SK-N-SH treated with all-trans-retinoic acid at 6 μM for 48 hours (cell line): ENCODE results near the gene CNNM2.

Source experiments
- BACH2 ChIP-seq: fragments of 250-450 bp; sonication (Bioruptor Pico); IDR thresholded peaks from 2 replicates; pipeline ENCODE4 v1.9.0; 2021; ENCODE audit warnings: mild to moderate bottlenecking, borderline replicate concordance
- CREB5 ChIP-seq: fragments of 250-450 bp; sonication (Bioruptor Pico); IDR thresholded peaks from 2 replicates; pipeline ENCODE4 v1.5.1; 2020; ENCODE audit warnings: low read depth, mild to moderate bottlenecking, moderate library complexity
- CSDC2 ChIP-seq: fragments of 250-450 bp; sonication (Bioruptor Pico); IDR thresholded peaks from 2 replicates; pipeline ENCODE4 v1.5.0; 2020; ENCODE audit warnings: mild to moderate bottlenecking, moderate library complexity
- ESRRG ChIP-seq: fragments of 250-450 bp; sonication (Bioruptor Pico); IDR thresholded peaks from 2 replicates; pipeline ENCODE4 v1.6.1; 2021; ENCODE audit warnings: mild to moderate bottlenecking
- ISL1 ChIP-seq: fragments of 250-450 bp; sonication (Bioruptor Pico); IDR thresholded peaks from 2 replicates; pipeline ENCODE4 v2.1.2; 2022; ENCODE audit warnings: mild to moderate bottlenecking, moderate library complexity
- OSR1 ChIP-seq: fragments of 250-450 bp; sonication (Bioruptor Pico); IDR thresholded peaks from 2 replicates; pipeline ENCODE4 v1.8.0; 2022; ENCODE audit warnings: moderate library complexity, mild to moderate bottlenecking, inconsistent platforms
- PATZ1 ChIP-seq: fragments of 250-450 bp; sonication (Bioruptor Pico); IDR thresholded peaks from 2 replicates; pipeline ENCODE4 v1.8.0; 2020; ENCODE audit warnings: mild to moderate bottlenecking, moderate library complexity, borderline replicate concordance
- PPARA ChIP-seq: fragments of 250-450 bp; sonication (Bioruptor Pico); IDR thresholded peaks from 2 replicates; pipeline ENCODE4 v1.5.0; 2020; ENCODE audit warnings: mild to moderate bottlenecking, borderline replicate concordance
- RARB ChIP-seq: fragments of 250-450 bp; sonication (Bioruptor Pico); IDR thresholded peaks from 2 replicates; pipeline ENCODE4 v1.8.0; 2021; ENCODE audit warnings: mild to moderate bottlenecking, moderate library complexity
- TOX ChIP-seq: fragments of 250-450 bp; sonication (Bioruptor Pico); IDR thresholded peaks from 2 replicates; pipeline ENCODE4 v1.8.0; 2021; ENCODE audit warnings: mild to moderate bottlenecking, moderate library complexity, borderline replicate concordance
- ZC3H10 ChIP-seq: fragments of 250-450 bp; sonication (Bioruptor Pico); IDR thresholded peaks from 2 replicates; pipeline ENCODE4 v1.5.1; 2021; ENCODE audit warnings: mild to moderate bottlenecking, moderate library complexity
- ZFP3 ChIP-seq: fragments of 250-450 bp; sonication (Bioruptor Pico); IDR thresholded peaks from 2 replicates; pipeline ENCODE4 v1.5.0; 2020; ENCODE audit warnings: mild to moderate bottlenecking, moderate library complexity
- ZFP30 ChIP-seq: fragments of 450-650 bp; formaldehyde crosslinking; IDR thresholded peaks from 2 replicates; pipeline ENCODE4 v1.5.0; 2022; ENCODE audit warnings: mild to moderate bottlenecking, moderate library complexity
- ZNF565 ChIP-seq: fragments of 450-650 bp; formaldehyde crosslinking; conservative IDR thresholded peaks from 2 replicates; pipeline ENCODE4 v1.5.0; 2020; ENCODE audit warnings: low read depth, mild to moderate bottlenecking, moderate library complexity

DNA sequence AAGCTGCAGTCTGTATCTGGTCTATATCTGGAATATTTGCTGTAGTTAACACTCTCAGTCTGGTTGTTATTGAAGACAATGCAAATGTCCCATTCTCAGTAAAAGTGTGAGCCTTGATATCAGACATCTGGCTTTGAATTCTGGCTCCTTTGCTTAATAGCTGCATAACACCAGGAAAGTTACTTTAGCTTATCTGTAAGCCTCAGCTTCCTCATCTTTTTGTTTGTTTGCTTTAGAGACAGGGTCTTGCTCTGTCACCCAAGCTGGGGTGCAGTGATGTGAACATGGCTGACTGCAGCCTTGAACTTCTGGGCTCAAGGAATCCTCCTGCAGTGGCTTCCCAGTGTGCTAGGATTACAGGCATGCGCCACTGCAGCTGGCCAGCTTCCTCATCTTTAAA, 41.3 kb downstream of the CNNM2 start:
- TF ChIP-seq RARB (CRISPR knock-in tag) (no peak), PPARA (CRISPR knock-in tag) (no peak), ZFP30 (CRISPR knock-in tag) (no peak), BACH2 (CRISPR knock-in tag) (no peak), ZFP3 (CRISPR knock-in tag) (no peak), ISL1 (CRISPR knock-in tag) (no peak), PATZ1 (CRISPR knock-in tag) (no peak), ESRRG (CRISPR knock-in tag) (no peak), ZC3H10 (CRISPR knock-in tag) (no peak), TOX (CRISPR knock-in tag) (no peak), ZNF565 (CRISPR knock-in tag) (no peak), CREB5 (CRISPR knock-in tag) (no peak), CSDC2 (CRISPR knock-in tag) (no peak), OSR1 (no peak)
